GM13977 (cell line): Measurements from ENCODE around the gene RNF149.

Experiments
- DNase-seq: peaks from one replicate; pipeline ENCODE4 v3.0.0; 2012; ENCODE audit warnings: low spot score
- in situ Hi-C: fragments of 300-500 bp; cut with MboI; formaldehyde crosslinking; loops from one replicate; pipeline ENCODE4 v1.12.0; 2022; ENCODE audit warnings: low sequenced_read_pairs, low pct_unique_long_range_greater_than_20kb, mixed read lengths, inconsistent platforms; ENCODE audit not compliant: unreplicated experiment
- TF ChIP-seq, protein P1 (sequence below): IDR thresholded peaks from 2 replicates; pipeline ENCODE4 v1.5.1; 2012; ENCODE audit warnings: mild to moderate bottlenecking, control low read depth; ENCODE audit not compliant: insufficient read depth; ENCODE audit errors: extremely low read depth, missing control alignments

The RNF149 gene

DNA sequence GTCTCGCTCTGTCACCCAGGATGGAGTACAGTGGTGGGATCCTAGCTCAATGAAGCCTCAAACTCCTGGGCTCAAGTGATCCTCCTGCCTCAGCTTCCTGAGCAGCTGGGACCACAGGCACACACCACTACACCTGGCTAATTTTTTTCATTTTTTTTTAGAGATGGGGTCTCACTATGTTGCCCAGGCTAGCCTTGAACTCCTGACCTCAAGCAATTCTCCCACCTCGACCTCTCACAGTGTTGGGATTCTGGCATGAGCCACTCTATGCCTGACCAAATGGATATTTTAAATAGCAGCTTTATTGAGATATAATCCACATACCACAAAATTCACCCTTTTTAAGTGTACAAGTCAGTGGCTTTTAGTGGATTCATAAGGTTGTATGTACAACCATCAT, 11.1 kb downstream of the RNF149 start:
- in situ Hi-C loops: no loop called here
- TF ChIP-seq, protein P1, sequence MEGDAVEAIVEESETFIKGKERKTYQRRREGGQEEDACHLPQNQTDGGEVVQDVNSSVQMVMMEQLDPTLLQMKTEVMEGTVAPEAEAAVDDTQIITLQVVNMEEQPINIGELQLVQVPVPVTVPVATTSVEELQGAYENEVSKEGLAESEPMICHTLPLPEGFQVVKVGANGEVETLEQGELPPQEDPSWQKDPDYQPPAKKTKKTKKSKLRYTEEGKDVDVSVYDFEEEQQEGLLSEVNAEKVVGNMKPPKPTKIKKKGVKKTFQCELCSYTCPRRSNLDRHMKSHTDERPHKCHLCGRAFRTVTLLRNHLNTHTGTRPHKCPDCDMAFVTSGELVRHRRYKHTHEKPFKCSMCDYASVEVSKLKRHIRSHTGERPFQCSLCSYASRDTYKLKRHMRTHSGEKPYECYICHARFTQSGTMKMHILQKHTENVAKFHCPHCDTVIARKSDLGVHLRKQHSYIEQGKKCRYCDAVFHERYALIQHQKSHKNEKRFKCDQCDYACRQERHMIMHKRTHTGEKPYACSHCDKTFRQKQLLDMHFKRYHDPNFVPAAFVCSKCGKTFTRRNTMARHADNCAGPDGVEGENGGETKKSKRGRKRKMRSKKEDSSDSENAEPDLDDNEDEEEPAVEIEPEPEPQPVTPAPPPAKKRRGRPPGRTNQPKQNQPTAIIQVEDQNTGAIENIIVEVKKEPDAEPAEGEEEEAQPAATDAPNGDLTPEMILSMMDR: no peak
- DNase-seq: no peak

DNA sequence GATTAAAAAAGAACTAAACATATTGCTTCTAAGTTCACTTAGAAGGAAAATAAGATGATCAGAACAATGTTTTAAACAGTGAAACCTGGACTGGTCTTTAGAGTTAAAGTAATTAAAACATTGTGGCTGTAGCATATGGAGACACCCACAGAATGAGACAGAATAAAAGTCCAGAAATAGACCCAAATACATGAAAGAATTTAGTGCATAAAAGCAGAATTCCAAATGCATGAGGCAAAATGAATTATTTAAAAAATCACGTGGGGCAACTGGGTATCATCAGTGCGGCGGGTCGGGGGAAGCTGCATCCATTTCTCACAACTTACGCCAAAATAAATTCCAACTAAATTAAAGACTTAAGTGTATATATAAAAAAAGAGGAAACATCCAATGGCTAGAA, 12.1 kb downstream of the RNF149 start:
- in situ Hi-C loops: no loop called here
- TF ChIP-seq, protein P1: no peak
- DNase-seq: no peak

DNA sequence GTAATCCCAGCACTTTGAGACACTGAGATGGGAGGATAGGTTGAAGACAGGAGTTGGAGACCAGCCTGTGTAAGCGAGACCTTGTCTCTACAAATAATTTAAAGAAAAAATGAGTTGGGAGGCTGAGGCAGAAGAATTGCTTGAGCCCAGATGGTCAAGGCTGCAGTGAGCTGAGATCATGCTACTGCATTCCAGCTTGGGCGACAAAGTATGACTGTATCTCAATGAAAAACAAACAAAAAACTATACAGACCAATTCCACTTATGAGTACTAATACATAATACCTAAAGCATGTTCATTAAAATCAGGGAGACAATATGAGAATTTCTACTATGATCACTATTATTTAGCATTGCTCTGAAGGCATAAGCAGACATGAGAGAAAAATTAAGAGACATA, 12.6 kb downstream of the RNF149 start:
- TF ChIP-seq, protein P1: no peak
- in situ Hi-C loops: no loop called here
- no peak for DNase-seq

DNA sequence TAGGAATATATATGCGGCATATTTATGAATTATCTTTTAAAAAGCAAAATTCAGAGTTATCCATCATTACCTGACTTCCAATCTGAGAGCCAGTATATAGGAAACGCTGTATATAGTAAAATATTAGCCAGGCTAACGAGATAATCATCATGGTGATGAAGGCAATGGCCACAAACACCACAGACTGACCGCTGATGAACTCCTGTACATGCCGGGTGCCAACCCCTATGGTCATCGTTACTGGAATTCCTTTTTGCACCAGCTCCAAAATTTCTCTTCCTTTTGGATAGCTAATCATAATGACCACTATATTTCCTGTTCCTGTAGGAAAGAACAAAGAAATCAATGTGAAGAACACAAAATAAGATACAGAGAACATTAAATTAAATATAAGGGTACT, 13.6 kb downstream of the RNF149 start:
- TF ChIP-seq, protein P1: no peak
- DNase-seq: no peak
- in situ Hi-C loops: no loop called here

DNA sequence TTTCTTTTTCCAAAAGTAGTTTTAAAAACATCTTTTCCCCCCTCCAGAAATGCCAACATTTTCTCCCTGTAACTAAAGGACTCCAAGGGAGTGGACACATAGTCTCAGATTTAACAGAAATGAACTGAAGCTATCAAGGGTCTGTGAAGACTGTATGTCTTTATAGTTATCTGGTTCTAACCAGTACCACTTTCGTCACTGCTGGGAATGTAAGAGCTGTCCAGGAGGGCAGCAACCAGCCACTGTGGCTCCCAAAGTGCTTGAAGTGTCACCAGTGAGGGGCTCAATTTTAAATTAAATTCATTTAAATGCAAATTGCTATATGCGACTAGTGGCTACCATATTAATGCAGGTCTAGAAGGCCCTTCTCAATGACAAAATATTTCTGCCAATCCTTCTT, 15.0 kb downstream of the RNF149 start:
- in situ Hi-C loops: no loop called here
- TF ChIP-seq, protein P1: no peak
- DNase-seq: no peak

- no peak for DNase-seq
- in situ Hi-C loops: no loop called here
- TF ChIP-seq, protein P1: no peak
Observed at GRCh38 chr2:101291973-101292372, 16.5 kb downstream of the RNF149 start.

DNA sequence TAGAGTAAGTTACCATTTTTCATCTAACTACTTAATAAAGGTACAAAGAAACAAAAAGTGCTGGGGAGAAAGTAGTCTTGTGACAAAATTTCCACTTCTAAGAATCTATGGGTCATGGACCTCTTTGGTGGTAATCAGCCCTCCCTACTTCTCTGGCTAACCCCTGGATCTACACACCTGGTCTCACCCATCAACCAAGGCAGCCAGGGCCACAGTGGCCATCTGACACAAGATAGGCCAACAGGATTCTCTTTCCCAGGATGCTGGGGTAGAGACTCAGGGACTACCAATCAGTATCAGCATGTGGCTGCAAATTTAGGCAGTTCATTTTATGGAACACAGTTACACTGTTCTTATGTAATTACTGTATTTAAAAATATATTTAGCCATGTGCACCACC, 17.8 kb downstream of the RNF149 start:
- TF ChIP-seq, protein P1: no peak
- in situ Hi-C loops: no loop called here

More for the DNA sequence above, 17.8 kb downstream of the RNF149 start:
- no peak for DNase-seq
